GM12875 (cell line): ENCODE measurements around the gene LMCD1.
A peak's percentile ranks its signal among the peaks of the same experiment; 100 is the strongest.

Experiments used
- H3K4me3 ChIP-seq: one replicate; pipeline ENCODE4 v1.5.1; 2011; ENCODE audit warnings: low read depth, low read length, control low read depth
- TF ChIP-seq, protein P1 (sequence below): IDR thresholded peaks from 2 replicates; pipeline ENCODE4 v1.5.1; 2011; ENCODE audit warnings: low read depth, mild to moderate bottlenecking, control low read depth, inconsistent platforms, low read length, moderate library complexity, borderline replicate concordance; ENCODE audit not compliant: insufficient read depth

The LMCD1 gene

GRCh38 chr3:8617921-8618320 lies 116.3 kb downstream of the LMCD1 start:
- no peak overlapping the region for H3K4me3 ChIP-seq
- TF ChIP-seq, protein P1, sequence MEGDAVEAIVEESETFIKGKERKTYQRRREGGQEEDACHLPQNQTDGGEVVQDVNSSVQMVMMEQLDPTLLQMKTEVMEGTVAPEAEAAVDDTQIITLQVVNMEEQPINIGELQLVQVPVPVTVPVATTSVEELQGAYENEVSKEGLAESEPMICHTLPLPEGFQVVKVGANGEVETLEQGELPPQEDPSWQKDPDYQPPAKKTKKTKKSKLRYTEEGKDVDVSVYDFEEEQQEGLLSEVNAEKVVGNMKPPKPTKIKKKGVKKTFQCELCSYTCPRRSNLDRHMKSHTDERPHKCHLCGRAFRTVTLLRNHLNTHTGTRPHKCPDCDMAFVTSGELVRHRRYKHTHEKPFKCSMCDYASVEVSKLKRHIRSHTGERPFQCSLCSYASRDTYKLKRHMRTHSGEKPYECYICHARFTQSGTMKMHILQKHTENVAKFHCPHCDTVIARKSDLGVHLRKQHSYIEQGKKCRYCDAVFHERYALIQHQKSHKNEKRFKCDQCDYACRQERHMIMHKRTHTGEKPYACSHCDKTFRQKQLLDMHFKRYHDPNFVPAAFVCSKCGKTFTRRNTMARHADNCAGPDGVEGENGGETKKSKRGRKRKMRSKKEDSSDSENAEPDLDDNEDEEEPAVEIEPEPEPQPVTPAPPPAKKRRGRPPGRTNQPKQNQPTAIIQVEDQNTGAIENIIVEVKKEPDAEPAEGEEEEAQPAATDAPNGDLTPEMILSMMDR = no peak

DNA sequence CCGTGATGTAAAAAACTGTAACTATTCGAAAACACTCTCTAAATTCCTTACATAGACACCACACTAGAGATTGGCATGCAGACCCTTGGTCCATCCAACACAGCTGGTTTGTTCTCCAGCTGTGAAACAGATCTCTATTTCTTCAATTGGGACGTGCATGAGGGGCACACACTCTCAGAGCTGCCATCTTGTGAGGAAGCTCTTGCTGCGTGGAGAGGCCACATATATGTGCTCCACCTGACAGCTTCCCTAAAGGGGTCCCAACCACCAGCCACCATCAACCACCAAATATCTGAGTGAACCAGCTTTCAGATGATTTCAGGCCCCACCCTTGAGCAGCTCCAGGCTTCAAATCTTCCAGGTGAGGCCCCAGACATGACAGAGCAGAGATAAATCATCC lies 117.3 kb downstream of the LMCD1 start:
- no peak overlapping the region for H3K4me3 ChIP-seq
- TF ChIP-seq, protein P1 = no peak

- H3K4me3 ChIP-seq = no peak overlapping the region
- TF ChIP-seq, protein P1 = no peak
Measured at GRCh38 chr3:8619548-8619947, 117.9 kb downstream of the LMCD1 start.

- H3K4me3 ChIP-seq = no peak overlapping the region
- TF ChIP-seq, protein P1 = no peak
Measured at GRCh38 chr3:8621141-8621540, 119.5 kb downstream of the LMCD1 start.

DNA sequence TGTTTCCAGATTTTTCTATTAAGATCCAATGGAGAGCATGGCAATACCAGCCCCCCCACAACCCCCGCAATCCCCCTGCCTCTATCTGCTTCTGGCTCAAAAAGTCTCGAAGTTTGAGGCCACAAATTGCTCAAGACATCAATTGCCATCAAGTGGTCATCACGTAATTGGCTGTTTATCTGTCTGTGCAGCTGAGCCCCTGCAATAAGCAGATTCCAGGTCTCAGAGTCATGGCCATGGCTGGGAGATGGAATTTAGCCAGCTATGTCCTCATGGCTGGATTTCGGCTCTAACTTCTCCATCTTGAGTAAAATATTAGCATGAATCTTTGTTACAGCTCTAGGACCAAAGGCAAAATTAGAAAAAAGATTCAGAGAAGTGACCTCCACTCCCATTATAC lies 120.2 kb downstream of the LMCD1 start:
- no peak overlapping the region for H3K4me3 ChIP-seq
- TF ChIP-seq, protein P1 = no peak

GRCh38 chr3:8622873-8623691 lies 121.5 kb downstream of the LMCD1 start:
- peak overlapping the region; percentile 40 for H3K4me3 ChIP-seq
- TF ChIP-seq, protein P1 = peak; percentile 92

DNA sequence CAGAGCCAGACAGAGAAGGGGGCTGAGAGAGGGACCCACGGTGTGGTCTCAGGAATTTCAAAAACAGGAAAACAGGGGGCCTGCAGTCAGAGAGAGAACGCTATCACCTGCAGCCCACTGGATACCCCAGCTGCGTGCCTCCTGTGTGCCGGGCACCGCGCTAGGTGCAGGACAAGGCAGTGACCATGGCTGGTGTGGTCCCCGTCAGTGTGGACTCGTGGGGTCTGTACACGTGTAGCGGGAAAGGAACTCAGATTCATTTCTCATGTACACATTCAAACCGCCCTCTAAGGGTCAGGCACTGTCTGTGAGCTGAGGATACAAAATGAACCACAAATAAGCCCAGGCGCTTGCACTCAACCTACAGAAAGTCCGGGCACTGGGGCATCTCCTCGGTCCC lies 122.1 kb downstream of the LMCD1 start:
- H3K4me3 ChIP-seq = no peak overlapping the region
- TF ChIP-seq, protein P1 = no peak
